Endothelial cell of umbilical vein (primary cell): ENCODE measurements around the gene MOB2. TPM values are rescaled to one million over a fixed set of nuclear protein-coding genes. Genes with fewer than 3 reads are reported as not detected.

Source experiments
- BruUV-seq: library from RNA; stranded (reverse); fragments of 400-500 nt; replicated peaks from 2 replicates; lab custom pipeline; 2021; lab: Mats Ljungman, UMichigan
- CTCF ChIA-PET: fragments of 300-600, 350-600 bp; sonication (Branson Sonifier 250); formaldehyde crosslinking; loops from one replicate; lab custom pipeline; 2021; ENCODE audit warnings: antibody characterized with exemption, inconsistent platforms; lab: Charles Lee
- POLR2A ChIA-PET: fragments of 300-600, 350-600 bp; sonication (Branson Sonifier 250); formaldehyde crosslinking; loops from one replicate; lab custom pipeline; 2021; ENCODE audit warnings: antibody characterized with exemption, inconsistent platforms; lab: Charles Lee
- DNase-seq: peaks from one replicate; pipeline ENCODE4 v3.0.0-alpha.2; 2011; ENCODE audit warnings: low read depth, low spot score
- FAIRE-seq: peaks from 2 replicates; lab custom pipeline; 2011; peaks lifted over from hg19 to GRCh38; lab: Jason Lieb, UNC
- H2AFZ ChIP-seq: 2 replicates; pipeline ENCODE4 v1.6.0; 2012; ENCODE audit warnings: low read depth, low read length, control low read depth, inconsistent platforms
- H3K27ac ChIP-seq: 2 replicates; pipeline ENCODE4 v1.5.1; 2011; ENCODE audit warnings: low read depth, mild to moderate bottlenecking, control low read depth, low read length, moderate library complexity; ENCODE audit not compliant: insufficient read depth
- H3K27me3 ChIP-seq, 2 experiments: 2 replicates each; pipeline versions ENCODE4 v1.6.0 to v1.6.1; 2011; ENCODE audit warnings: low read length in 2 of 2, mixed read lengths in 1 of 2; ENCODE audit not compliant: control insufficient read depth in 2 of 2, insufficient read depth in 2 of 2
- H3K36me3 ChIP-seq, 2 experiments: 2 replicates in 1 of 2; 3 replicates in 1 of 2; pipeline ENCODE4 v1.5.1; 2011; ENCODE audit warnings: low read length in 2 of 2, mild to moderate bottlenecking in 1 of 2, moderate library complexity in 1 of 2; ENCODE audit not compliant: control insufficient read depth in 2 of 2, insufficient read depth in 2 of 2; ENCODE audit errors: extremely low read depth in 1 of 2
- H3K4me1 ChIP-seq: 3 replicates; pipeline ENCODE4 v1.5.1; 2011; ENCODE audit warnings: mild to moderate bottlenecking, low read length; ENCODE audit not compliant: control insufficient read depth, insufficient read depth; ENCODE audit errors: extremely low read depth
- H3K4me2 ChIP-seq: 2 replicates; pipeline ENCODE4 v1.6.1; 2011; ENCODE audit warnings: low read length, control low read depth, mixed read lengths; ENCODE audit not compliant: insufficient read depth
- H3K4me3 ChIP-seq, 3 experiments: fragments of 200-600 bp in 1 of 3; sonication (generic), shearing (Covaris generic) in 1 of 3; replicated peaks in 1 of 3; 2 replicates each; pipeline ENCODE4 v1.5.1; 2011 to 2016; ENCODE audit warnings: control low read depth in 3 of 3, low read length in 3 of 3, mild to moderate bottlenecking in 2 of 3, inconsistent platforms in 1 of 3, low read depth in 1 of 3, moderate library complexity in 1 of 3; ENCODE audit not compliant: insufficient read depth in 1 of 3
- H3K79me2 ChIP-seq: 2 replicates; pipeline ENCODE4 v1.6.0; 2012; ENCODE audit warnings: low read length, inconsistent platforms; ENCODE audit not compliant: control insufficient read depth, insufficient read depth
- H3K9ac ChIP-seq: replicated peaks from 2 replicates; pipeline ENCODE3; 2011; ENCODE audit warnings: low read length, control low read depth; ENCODE audit not compliant: insufficient read depth; ENCODE audit errors: extremely low read depth
- H3K9me1 ChIP-seq: replicated peaks from 3 replicates; pipeline ENCODE4 v1.6.0; 2011; ENCODE audit warnings: mild to moderate bottlenecking, low read length; ENCODE audit not compliant: control insufficient read depth, insufficient read depth; ENCODE audit errors: extremely low read depth
- H3K9me3 ChIP-seq: replicated peaks from 2 replicates; pipeline ENCODE4 v1.5.1; 2012; ENCODE audit warnings: low read length, inconsistent platforms; ENCODE audit not compliant: control insufficient read depth, insufficient read depth
- H4K20me1 ChIP-seq: replicated peaks from 2 replicates; pipeline ENCODE3; 2011; ENCODE audit warnings: mild to moderate bottlenecking, low read length; ENCODE audit not compliant: control insufficient read depth, insufficient read depth; ENCODE audit errors: extremely low read depth
- CTCF ChIP-seq, 2 donors: IDR thresholded peaks; 1 replicate in 1 of 2; 2 replicates in 1 of 2; pipeline ENCODE4 v1.5.1; 2011; ENCODE audit warnings: low read length in 2 of 2, mild to moderate bottlenecking in 2 of 2, moderate library complexity in 2 of 2, control low read depth in 1 of 2, inconsistent platforms in 1 of 2, low read depth in 1 of 2; ENCODE audit not compliant: insufficient read depth in 1 of 2; ENCODE audit errors: extremely low read depth in 1 of 2
- EZH2 ChIP-seq: IDR thresholded peaks from 2 replicates; pipeline ENCODE4 v1.6.1; 2012; ENCODE audit warnings: borderline replicate concordance, low read depth, mild to moderate bottlenecking, moderate library complexity, low read length, inconsistent platforms; ENCODE audit not compliant: severe bottlenecking
- FOS ChIP-seq: IDR thresholded peaks from 2 replicates; pipeline ENCODE4 v1.6.1; 2011; ENCODE audit warnings: mild to moderate bottlenecking, low read length, moderate library complexity, borderline replicate concordance; ENCODE audit not compliant: insufficient read depth
- GATA2 ChIP-seq: IDR thresholded peaks from 2 replicates; pipeline ENCODE4 v1.7.0; 2011; ENCODE audit warnings: low read depth, mild to moderate bottlenecking, moderate library complexity, mixed read lengths, low read length; ENCODE audit not compliant: insufficient read length, insufficient read depth
- JUN ChIP-seq: IDR thresholded peaks from 2 replicates; pipeline ENCODE4 v1.6.1; 2011; ENCODE audit warnings: borderline replicate concordance, low read depth; ENCODE audit not compliant: insufficient read length, insufficient read depth
- MYC ChIP-seq: IDR thresholded peaks from one replicate; pipeline ENCODE4 v1.6.1; 2011; ENCODE audit warnings: mild to moderate bottlenecking, low read depth, low read length
- POLR2A ChIP-seq: IDR thresholded peaks from 2 replicates; pipeline ENCODE4 v1.6.1; 2012; ENCODE audit warnings: low read depth, mild to moderate bottlenecking, control low read depth, low read length
- POLR2AphosphoS5 ChIP-seq: IDR thresholded peaks from 2 replicates; pipeline ENCODE4 v1.6.1; 2012; ENCODE audit warnings: low read depth, mild to moderate bottlenecking, control low read depth, low read length, moderate library complexity; ENCODE audit not compliant: insufficient read depth
- dilution Hi-C: fragments of 300-500 bp; cut with MboI; formaldehyde crosslinking; loops from one replicate; pipeline ENCODE4 v1.15.0; 2019; ENCODE audit warnings: low sequenced_read_pairs; ENCODE audit not compliant: extremely low pct_ligation_motif_present
- intact Hi-C: fragments of 100-400 bp; cut with micrococcal nuclease; formaldehyde crosslinking; loops from one replicate; pipeline ENCODE4 v1.10.0; 2022
- polyA plus RNA-seq, 4 experiments: library from polyadenylated mRNA; depleted of rRNA in 3 of 4; stranded (reverse) in 3 of 4; unstranded in 1 of 4; fragments of >200 nt; gene quantifications; 2 replicates each; pipeline versions ENCODE4 v1.2.1 to v1.2.3, GENCODE V29; 2011 to 2012; ENCODE audit warnings: missing spikeins in 1 of 4
- total RNA-seq: library from RNA; stranded (reverse); gene quantifications from 2 replicates; pipeline ENCODE4 v1.2.3, GENCODE V29; 2021
- TF ChIP-seq, protein P1 (sequence below): IDR thresholded peaks from 2 replicates; pipeline ENCODE4 v1.6.1; 2011; ENCODE audit not compliant: insufficient read depth, insufficient read length

MOB2 gene
- total and polyA plus RNA-seq, 2 donors (not counting 3 experiments of a cell fraction or from before 2014, with no cell fraction given) = 38.2 to 50.6 TPM

GRCh38 chr11:1440496-1440895 is 46.1 kb downstream of the MOB2 start:
- no peaks in the 10 kb centered on the region for H3K4me1 ChIP-seq
- H3K27ac ChIP-seq = no peak overlapping the region
- intact Hi-C loops = no loop called here
- no peaks in the 10 kb centered on the region for H3K79me2 ChIP-seq
- H3K4me3 ChIP-seq = no peak overlapping the region
- no peaks in the 10 kb centered on the region for H4K20me1 ChIP-seq
- H3K4me2 ChIP-seq = no peak overlapping the region
- H3K9me3 ChIP-seq = no peaks in the 10 kb centered on the region
- ChIA-PET CTCF (no interaction called here), POLR2A (no interaction called here)
- BruUV-seq = no TSS peak
- no peak overlapping the region for H2AFZ ChIP-seq
- H3K27me3 ChIP-seq = no peaks in the 10 kb centered on the region
- TF ChIP-seq FOS (no peak), MYC (no peak), CTCF (IDR thresholded peaks at IDR 0.05; ENCODE audit: extremely low read depth in 1 of 2, insufficient read depth in 1 of 2, low read depth in 1 of 2, low read length in 2 of 2) (no peak), EZH2 (no peak), GATA2 (no peak), POLR2A (no peak), POLR2AphosphoS5 (no peak), JUN (no peak)
- TF ChIP-seq, protein P1, sequence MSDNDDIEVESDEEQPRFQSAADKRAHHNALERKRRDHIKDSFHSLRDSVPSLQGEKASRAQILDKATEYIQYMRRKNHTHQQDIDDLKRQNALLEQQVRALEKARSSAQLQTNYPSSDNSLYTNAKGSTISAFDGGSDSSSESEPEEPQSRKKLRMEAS = no peak
- no peaks in the 10 kb centered on the region for H3K9me1 ChIP-seq
- dilution Hi-C loops = no loop called here
- DNase-seq (no peak), FAIRE-seq (no peak)
- H3K36me3 ChIP-seq = no peaks in the 10 kb centered on the region
- no peak overlapping the region for H3K9ac ChIP-seq
